ENCODE measurements around the gene PPCDC.

Gene PPCDC

GRCh38 chr15:75023181-75023871 is at the start of gene PPCDC:
TSS of gene PPCDC (plus strand) at chr15:75023590. CDS start at chr15:75028319, 4,729 bp downstream.
- DNase-seq: peak; percentile 94

GRCh38 chr15:74976159-74976558 is 47.2 kb upstream of the PPCDC start:
- no peak for DNase-seq

- no peak for DNase-seq
Measured at GRCh38 chr15:74977599-74977998, 45.8 kb upstream of the PPCDC start.

DNA sequence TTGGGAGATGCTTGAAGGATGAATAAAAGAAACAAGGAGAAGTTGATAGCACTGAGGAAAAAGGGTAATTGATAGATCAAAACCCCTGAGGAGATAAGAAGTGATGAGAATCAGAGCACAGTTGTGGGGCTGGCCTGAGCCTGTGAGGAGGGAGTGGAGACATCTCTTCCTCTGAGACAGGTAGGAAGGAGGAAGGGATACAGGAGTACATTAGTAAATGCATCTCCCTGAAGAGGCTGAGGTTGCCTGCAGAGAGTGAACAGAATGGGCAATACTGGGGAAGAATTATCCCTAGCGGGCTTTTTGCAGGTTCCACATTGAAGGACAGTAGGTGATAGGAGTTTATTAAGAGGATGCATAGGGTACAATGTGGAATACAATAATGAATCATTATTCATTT is 45.3 kb upstream of the PPCDC start:
- DNase-seq: no peak

GRCh38 chr15:74978503-74978902 is 44.9 kb upstream of the PPCDC start:
- DNase-seq: no peak

- DNase-seq: no peak
Measured at GRCh38 chr15:74982183-74982582, 41.2 kb upstream of the PPCDC start.

DNA sequence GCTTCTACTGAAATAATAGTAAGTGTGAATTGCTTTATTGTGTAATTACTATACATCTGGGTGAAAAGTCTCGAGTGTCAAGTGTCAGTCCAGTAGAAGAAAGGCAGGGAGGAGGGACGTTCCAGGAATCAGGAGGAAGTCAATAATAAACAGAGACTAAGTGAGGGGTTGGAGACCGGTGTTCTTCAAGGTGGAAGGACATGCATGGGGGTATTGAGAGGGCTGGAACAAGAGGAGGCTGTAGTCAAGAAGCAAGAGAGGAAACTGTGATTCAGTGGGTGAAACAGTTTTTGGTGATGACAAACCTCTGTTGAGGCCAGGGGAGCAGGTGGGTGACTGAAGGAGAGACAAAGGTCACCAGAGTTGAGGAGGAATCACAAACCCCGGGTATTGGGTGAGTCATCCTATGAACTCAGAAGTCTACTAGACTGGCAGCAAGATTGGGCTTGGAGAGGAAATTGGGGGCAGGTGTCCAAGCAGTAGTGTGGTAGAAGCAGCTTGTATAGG is 39.6 kb upstream of the PPCDC start:
- DNase-seq: no peak

- peak; percentile 25 for DNase-seq
Measured at GRCh38 chr15:74988007-74988800, 35.2 kb upstream of the PPCDC start.

DNA sequence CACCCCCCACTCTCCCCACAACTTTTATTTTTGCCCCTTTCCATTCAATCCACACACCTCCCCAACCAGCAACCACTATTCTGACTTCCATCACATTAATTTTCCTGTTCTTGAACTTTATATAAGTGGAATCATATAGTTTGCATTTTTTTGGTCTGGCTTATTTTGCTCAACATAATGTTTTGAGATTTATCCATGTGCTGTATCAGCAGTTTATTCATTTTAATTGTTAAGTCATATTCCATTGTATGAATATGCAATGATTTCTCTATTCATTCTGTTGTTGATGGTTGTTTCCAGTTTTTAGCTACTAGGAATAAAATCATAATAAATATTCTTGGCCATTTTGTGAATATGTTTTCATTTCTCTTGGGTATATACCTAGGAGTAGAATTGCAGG is 33.9 kb upstream of the PPCDC start:
- no peak for DNase-seq

DNA sequence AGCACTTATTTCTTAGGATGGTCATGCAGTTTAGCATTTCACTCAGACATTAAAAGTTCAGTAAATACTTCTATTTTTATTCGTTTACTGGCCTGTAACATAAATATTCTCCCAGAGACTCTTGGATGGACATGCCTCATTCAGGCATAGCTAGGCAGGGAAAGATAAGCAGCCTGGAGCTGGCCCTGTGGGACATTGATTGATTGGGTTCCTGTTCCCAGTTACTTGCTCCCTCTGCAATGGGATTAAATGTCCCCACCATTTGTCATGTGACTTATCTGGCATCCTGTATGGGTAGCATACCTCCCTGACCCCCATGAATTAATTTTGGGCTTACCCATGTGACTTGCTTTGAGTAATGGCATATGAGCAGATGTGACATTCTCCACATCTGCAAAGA is 30.8 kb upstream of the PPCDC start:
- DNase-seq: no peak

DNA sequence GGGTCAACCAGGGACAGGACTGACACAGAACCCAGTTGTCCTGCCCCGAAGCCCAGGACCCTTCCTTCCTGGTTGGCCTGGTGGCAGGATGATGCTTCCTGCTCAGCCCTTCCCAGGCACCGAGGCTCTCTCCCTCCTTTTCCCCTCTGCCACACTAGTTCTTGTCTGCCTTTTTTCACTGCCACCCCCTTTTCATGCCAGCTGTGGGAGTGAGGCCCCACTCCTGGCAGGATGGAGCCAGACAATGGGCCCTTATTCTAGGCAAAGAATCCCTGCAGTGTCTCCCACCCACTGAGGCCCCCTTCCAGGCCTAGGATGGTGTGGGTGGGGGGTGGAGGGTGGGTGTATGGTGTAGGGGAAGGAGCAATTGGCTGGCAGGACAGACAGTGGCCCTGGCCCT is 29.2 kb upstream of the PPCDC start:
- DNase-seq: no peak

DNA sequence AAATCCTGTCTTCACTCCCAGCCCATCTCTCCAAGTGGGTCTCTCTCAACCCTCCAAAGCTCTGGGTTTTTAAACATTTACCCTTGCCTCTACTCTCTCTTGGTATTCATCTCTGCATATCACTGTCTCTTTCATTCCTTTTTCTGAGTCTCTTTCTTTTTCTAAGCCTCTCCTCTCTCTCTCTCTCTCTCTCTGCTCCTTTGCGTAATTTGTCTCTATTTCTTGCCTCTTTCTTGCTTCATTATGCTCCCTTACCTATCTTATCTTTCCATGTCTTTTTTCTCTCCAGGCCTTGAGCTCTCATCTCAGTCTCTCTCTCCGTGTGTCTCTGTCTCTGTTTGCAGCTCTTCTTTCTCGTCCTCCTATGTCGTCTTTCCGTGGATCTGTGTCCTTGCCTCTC is 28.7 kb upstream of the PPCDC start:
- DNase-seq: no peak

- DNase-seq: peak; percentile 86
Measured at GRCh38 chr15:74995182-74995778, 28.1 kb upstream of the PPCDC start, which contains the start of gene SCAMP5. TSS of gene SCAMP5 (plus strand) at chr15:74995563. CDS start at chr15:75011840, 16,277 bp downstream.

GRCh38 chr15:74995779-74996765 is 27.3 kb upstream of the PPCDC start:
- peak; percentile 50 for DNase-seq

DNA sequence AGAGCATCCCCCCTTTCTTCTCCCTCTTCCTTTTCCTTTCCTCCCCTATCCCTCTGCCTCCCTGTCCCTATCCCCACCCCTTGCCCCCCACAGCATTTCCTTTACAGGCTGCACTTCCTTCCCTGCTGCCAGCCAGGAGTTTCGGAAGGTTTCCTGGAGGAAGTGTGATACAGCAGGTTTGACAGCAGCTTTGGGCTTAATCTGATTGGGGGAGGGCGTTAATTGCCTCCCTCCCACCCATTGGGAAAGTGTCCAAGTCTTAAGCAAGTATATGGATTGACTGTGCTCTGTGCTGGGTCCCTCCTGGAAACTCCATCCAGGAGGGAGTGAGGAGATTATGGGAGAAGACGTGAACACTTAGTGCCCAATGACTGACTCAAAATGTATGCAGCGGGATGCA is 26.2 kb upstream of the PPCDC start:
- no peak for DNase-seq

GRCh38 chr15:74997543-74997942 is 25.8 kb upstream of the PPCDC start:
- DNase-seq: no peak

DNA sequence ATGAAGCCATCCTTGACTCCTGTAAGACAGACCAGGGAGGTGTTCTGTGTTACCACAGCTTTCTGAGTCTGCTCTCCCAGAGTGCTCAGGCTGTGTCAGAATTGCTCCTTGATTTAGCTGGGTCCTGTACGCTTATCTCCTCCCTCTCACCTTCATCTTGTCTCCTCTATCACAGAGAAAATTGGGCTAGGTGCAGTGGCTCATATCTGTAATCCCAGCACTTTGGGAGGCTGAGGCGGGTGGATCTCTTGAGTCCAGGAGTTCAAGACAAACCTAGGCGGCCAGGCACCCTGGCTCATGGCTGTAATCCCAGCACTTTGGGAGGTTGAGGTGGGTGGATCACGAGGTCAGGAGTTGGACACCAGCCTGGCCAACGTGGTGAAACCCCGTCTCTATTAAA is 22.1 kb upstream of the PPCDC start:
- DNase-seq: no peak

DNA sequence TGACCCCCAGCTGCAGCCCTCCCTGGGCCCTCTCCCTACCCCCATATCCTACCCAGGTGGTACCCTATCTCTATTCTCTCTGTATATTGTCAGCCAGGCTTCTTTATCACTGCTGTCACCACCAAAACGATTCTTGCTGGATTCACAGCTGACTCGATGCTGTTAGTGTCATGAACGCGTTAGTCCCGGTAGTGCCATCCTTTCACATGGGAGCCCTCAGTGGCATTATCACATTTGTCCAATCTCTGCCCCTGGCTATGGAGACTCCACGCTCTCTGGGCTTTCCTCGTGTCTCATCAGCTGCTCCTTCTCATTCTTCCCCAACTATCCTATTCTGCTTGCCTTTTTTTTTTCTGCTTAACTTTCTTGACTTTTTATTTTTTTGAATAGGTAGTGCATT is 21.0 kb upstream of the PPCDC start:
- no peak for DNase-seq

DNA sequence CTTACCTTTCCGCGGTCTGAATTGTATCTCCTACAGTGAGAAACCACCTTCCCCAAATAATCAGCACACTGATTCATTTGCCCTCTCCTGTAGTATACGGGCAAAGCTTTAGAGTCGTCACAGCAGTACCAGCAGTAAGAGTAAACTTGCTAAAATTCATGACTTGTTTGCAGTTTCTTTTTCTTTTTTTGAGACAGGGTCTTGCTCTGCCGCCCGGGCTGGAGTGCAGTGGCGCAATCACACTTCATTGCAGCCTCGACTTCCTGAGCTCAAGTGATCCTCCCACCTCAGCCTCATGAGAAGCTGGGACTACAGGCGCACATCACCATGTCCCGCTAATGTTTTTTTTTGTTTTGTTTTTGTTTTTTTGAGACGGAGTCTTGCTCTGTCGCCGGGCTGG is 16.2 kb upstream of the PPCDC start:
- DNase-seq: no peak

DNA sequence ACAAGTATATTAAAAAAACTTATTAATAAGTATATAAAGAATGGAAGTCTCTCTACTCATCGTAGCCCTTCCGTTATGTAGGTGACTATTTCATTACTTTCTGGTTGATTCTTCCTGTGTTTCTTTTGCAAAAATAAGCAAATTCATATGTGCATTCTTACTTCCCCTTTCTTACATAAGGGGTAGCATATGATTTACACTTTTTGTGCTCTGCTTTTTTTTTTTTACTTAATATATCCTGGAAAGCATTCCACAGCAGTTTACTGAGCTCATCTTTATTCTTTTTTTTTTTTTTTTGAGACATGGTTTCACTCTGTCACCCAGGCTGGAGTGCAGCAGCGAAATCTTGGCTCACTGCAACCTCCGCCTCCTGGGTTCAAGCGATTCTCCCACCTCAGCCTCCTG is 15.2 kb upstream of the PPCDC start:
- no peak for DNase-seq

GRCh38 chr15:75008629-75009326 is 14.6 kb upstream of the PPCDC start:
- DNase-seq: no peak

DNA sequence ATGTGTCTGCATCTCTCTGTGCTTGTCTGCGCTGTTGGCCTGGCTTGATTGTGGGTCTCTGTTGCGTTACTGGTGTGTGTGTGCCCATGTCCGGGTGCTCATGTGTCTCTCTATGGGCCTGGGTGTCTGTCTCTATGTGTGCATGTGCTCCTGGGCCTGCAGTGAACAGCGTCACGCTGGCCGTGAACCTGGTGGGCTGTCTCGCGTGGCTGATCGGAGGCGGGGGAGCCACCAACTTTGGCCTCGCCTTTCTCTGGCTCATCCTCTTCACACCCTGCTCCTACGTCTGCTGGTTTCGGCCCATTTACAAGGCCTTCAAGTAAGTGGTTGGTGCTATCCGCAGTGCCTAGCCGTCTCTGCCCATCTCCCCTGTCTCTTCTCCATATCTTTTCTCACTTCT is 7.0 kb upstream of the PPCDC start:
- DNase-seq: no peak

Data from NCI-H1092 treated with DMSO at 0.1 percent for 48 hours (cell line).